WI38 (cell line): ENCODE data around the gene AP4B1.

Experiments
- H3K4me3 ChIP-seq: 2 replicates; pipeline ENCODE4 v1.5.1; 2011; ENCODE audit warnings: low read depth, mild to moderate bottlenecking, control low read depth, low read length
- CTCF ChIP-seq: IDR thresholded peaks from 2 replicates; pipeline ENCODE4 v1.5.1; 2012; ENCODE audit warnings: low read depth, mild to moderate bottlenecking, control low read depth, low read length

Gene AP4B1

GRCh38 chr1:113876176-113876575, 28.4 kb downstream of the AP4B1 start:
- no peak overlapping the region for H3K4me3 ChIP-seq
- TF ChIP-seq CTCF = no peak

- no peak for TF ChIP-seq CTCF
- no peak overlapping the region for H3K4me3 ChIP-seq
Measured at GRCh38 chr1:113875714-113876113, 28.9 kb downstream of the AP4B1 start.

GRCh38 chr1:113874012-113874879, 30.4 kb downstream of the AP4B1 start:
- H3K4me3 ChIP-seq = no peak overlapping the region
- no peak for TF ChIP-seq CTCF

GRCh38 chr1:113872219-113872935, 32.2 kb downstream of the AP4B1 start:
- H3K4me3 ChIP-seq = no peak overlapping the region
- TF ChIP-seq CTCF = no peak

GRCh38 chr1:113871597-113872113, 32.9 kb downstream of the AP4B1 start, which contains the start of gene PTPN22:
Gene PTPN22, minus strand, starts transcription at chr1:113871712.
- no peak for TF ChIP-seq CTCF
- no peak within 1 kb of the TSS for H3K4me3 ChIP-seq

GRCh38 chr1:113870778-113871177, 33.8 kb downstream of the AP4B1 start:
- H3K4me3 ChIP-seq = no peak overlapping the region
- no peak for TF ChIP-seq CTCF
